ENCODE results near the gene SEMA5B. TPM values are rescaled to one million over a fixed set of nuclear protein-coding genes. Genes with fewer than 3 reads are reported as not detected.

SEMA5B gene
- total RNA-seq, 1 donor from 2014 or later = 68.8 TPM

GRCh38 chr3:122890077-122890719, 137.4 kb downstream of the SEMA5B start:
- Mint-ChIP-seq H3K36me3 (ENCODE audit: low read depth) (peaks cover 3% of the 10 kb centered on the region), H3K9me3 (ENCODE audit: low read depth) (no peaks in the 10 kb centered on the region), H3K27me3 (ENCODE audit: low read depth) (peaks cover 6% of the 10 kb centered on the region), H3K27ac (ENCODE audit: unreplicated experiment) (no peak overlapping the region), H3K4me1 (ENCODE audit: low read depth) (peaks cover 16% of the 10 kb centered on the region), H3K4me3 (ENCODE audit: unreplicated experiment) (no peak overlapping the region)
- DNase-seq (ENCODE audit: low spot score) = no peak
- TF ChIP-seq CTCF (IDR thresholded peaks at IDR 0.05) = no peak

GRCh38 chr3:122886946-122887345, 140.6 kb downstream of the SEMA5B start:
- Mint-ChIP-seq H3K4me1 (ENCODE audit: low read depth) (peaks cover 5% of the 10 kb centered on the region), H3K4me3 (ENCODE audit: unreplicated experiment) (no peak overlapping the region), H3K36me3 (ENCODE audit: low read depth) (peaks cover 3% of the 10 kb centered on the region), H3K27ac (ENCODE audit: unreplicated experiment) (no peak overlapping the region), H3K27me3 (ENCODE audit: low read depth) (no peaks in the 10 kb centered on the region), H3K9me3 (ENCODE audit: low read depth) (no peaks in the 10 kb centered on the region)
- no peak for TF ChIP-seq CTCF (IDR thresholded peaks at IDR 0.05)
- no peak for DNase-seq (ENCODE audit: low spot score)

GRCh38 chr3:122886251-122886650, 141.3 kb downstream of the SEMA5B start:
- Mint-ChIP-seq H3K4me1 (ENCODE audit: low read depth) (peaks cover 5% of the 10 kb centered on the region), H3K27me3 (ENCODE audit: low read depth) (no peaks in the 10 kb centered on the region), H3K9me3 (ENCODE audit: low read depth) (no peaks in the 10 kb centered on the region), H3K36me3 (ENCODE audit: low read depth) (peaks cover 5% of the 10 kb centered on the region), H3K4me3 (ENCODE audit: unreplicated experiment) (no peak overlapping the region), H3K27ac (ENCODE audit: unreplicated experiment) (no peak overlapping the region)
- DNase-seq (ENCODE audit: low spot score) = no peak
- no peak for TF ChIP-seq CTCF (IDR thresholded peaks at IDR 0.05)

- no peak for DNase-seq (ENCODE audit: low spot score)
- no peak overlapping the region for H3K4me3 Mint-ChIP-seq (ENCODE audit: unreplicated experiment)
- peaks cover 12% of the 10 kb centered on the region for H3K36me3 Mint-ChIP-seq (ENCODE audit: low read depth)
- H3K27ac Mint-ChIP-seq (ENCODE audit: unreplicated experiment) = no peak overlapping the region
- no peaks in the 10 kb centered on the region for H3K27me3 Mint-ChIP-seq (ENCODE audit: low read depth)
- H3K9me3 Mint-ChIP-seq (ENCODE audit: low read depth) = no peaks in the 10 kb centered on the region
- no peaks in the 10 kb centered on the region for H3K4me1 Mint-ChIP-seq (ENCODE audit: low read depth)
- TF ChIP-seq CTCF (IDR thresholded peaks at IDR 0.05) = no peak
Measured at GRCh38 chr3:122882361-122882947, 145.1 kb downstream of the SEMA5B start.

- no peak for TF ChIP-seq CTCF (IDR thresholded peaks at IDR 0.05)
- Mint-ChIP-seq H3K27ac (ENCODE audit: unreplicated experiment) (no peak overlapping the region), H3K9me3 (ENCODE audit: low read depth) (no peaks in the 10 kb centered on the region), H3K36me3 (ENCODE audit: low read depth) (peaks cover 10% of the 10 kb centered on the region), H3K4me1 (ENCODE audit: low read depth) (no peaks in the 10 kb centered on the region), H3K27me3 (ENCODE audit: low read depth) (no peaks in the 10 kb centered on the region), H3K4me3 (ENCODE audit: unreplicated experiment) (no peak overlapping the region)
- no peak for DNase-seq (ENCODE audit: low spot score)
Measured at GRCh38 chr3:122880624-122881023, 146.9 kb downstream of the SEMA5B start.
